ENCODE measurements around the gene CCNY. TPM values are rescaled to one million over a fixed set of nuclear protein-coding genes. Genes with fewer than 3 reads are reported as not detected.

The CCNY gene
- total RNA-seq, 1 experiment from 2014 or later: 122 TPM

- ChIA-PET POLR2A (no interaction called here), CTCF (no interaction called here)
- H3K36me3 Mint-ChIP-seq (ENCODE audit: insufficient read depth, unreplicated experiment): peaks cover 6% of the 10 kb centered on the region
- BruUV-seq (replicated peaks): no TSS peak
- intact Hi-C loops (cut with micrococcal nuclease; ENCODE audit: unreplicated experiment): no loop called here
- H3K9me3 Mint-ChIP-seq (ENCODE audit: unreplicated experiment): no peaks in the 10 kb centered on the region
- no peak overlapping the region for H3K4me3 Mint-ChIP-seq (ENCODE audit: unreplicated experiment)
- no peak for TF ChIP-seq CTCF (IDR thresholded peaks at IDR 0.05; ENCODE audit: insufficient read depth in 1 of 2, low read depth in 1 of 2, low read length in 1 of 2, severe bottlenecking in 1 of 2, unreplicated experiment in 1 of 2)
- DNase-seq: no peak
- H3K4me1 Mint-ChIP-seq (ENCODE audit: low read depth, unreplicated experiment): peaks cover 24% of the 10 kb centered on the region
- H3K27ac Mint-ChIP-seq (ENCODE audit: unreplicated experiment): peak overlapping the region; percentile 37
- H3K27me3 Mint-ChIP-seq (ENCODE audit: insufficient read depth, unreplicated experiment): no peaks in the 10 kb centered on the region
- Histone ChIP-seq H3K36me3 (ENCODE audit: control insufficient read depth, insufficient read depth, low read length) (no peaks in the 10 kb centered on the region), H3K9me3 (no peaks in the 10 kb centered on the region), H3K4me1 (peaks cover 12% of the 10 kb centered on the region), H3K27me3 (replicated peaks; ENCODE audit: control insufficient read depth, insufficient read depth, low read length) (no peaks in the 10 kb centered on the region), H3K4me3 (ENCODE audit: low read depth, low read length) (no peak overlapping the region)
Observed at GRCh38 chr10:35425595-35425994, 89.3 kb downstream of the CCNY start.

- Mint-ChIP-seq H3K27ac (ENCODE audit: unreplicated experiment) (no peak overlapping the region), H3K4me1 (ENCODE audit: low read depth, unreplicated experiment) (peaks cover 16% of the 10 kb centered on the region), H3K9me3 (ENCODE audit: unreplicated experiment) (no peaks in the 10 kb centered on the region), H3K4me3 (ENCODE audit: unreplicated experiment) (no peak overlapping the region), H3K36me3 (ENCODE audit: insufficient read depth, unreplicated experiment) (peaks cover 6% of the 10 kb centered on the region), H3K27me3 (ENCODE audit: insufficient read depth, unreplicated experiment) (no peaks in the 10 kb centered on the region)
- TF ChIP-seq CTCF (IDR thresholded peaks at IDR 0.05; ENCODE audit: insufficient read depth in 1 of 2, low read depth in 1 of 2, low read length in 1 of 2, severe bottlenecking in 1 of 2, unreplicated experiment in 1 of 2): no peak
- no peak for DNase-seq
- Histone ChIP-seq H3K36me3 (ENCODE audit: control insufficient read depth, insufficient read depth, low read length) (no peaks in the 10 kb centered on the region), H3K4me1 (peaks cover under 1% of the 10 kb centered on the region), H3K4me3 (ENCODE audit: low read depth, low read length) (no peak overlapping the region), H3K27me3 (replicated peaks; ENCODE audit: control insufficient read depth, insufficient read depth, low read length) (no peaks in the 10 kb centered on the region), H3K9me3 (no peaks in the 10 kb centered on the region)
- no TSS peak for BruUV-seq (replicated peaks)
- ChIA-PET POLR2A (no interaction called here), CTCF (no interaction called here)
- intact Hi-C loops (cut with micrococcal nuclease; ENCODE audit: unreplicated experiment): no loop called here
Observed at GRCh38 chr10:35426657-35427056, 90.3 kb downstream of the CCNY start.

- Histone ChIP-seq H3K4me3 (ENCODE audit: low read depth, low read length) (no peak overlapping the region), H3K4me1 (no peaks in the 10 kb centered on the region), H3K36me3 (ENCODE audit: control insufficient read depth, insufficient read depth, low read length) (no peaks in the 10 kb centered on the region), H3K9me3 (no peaks in the 10 kb centered on the region), H3K27me3 (replicated peaks; ENCODE audit: control insufficient read depth, insufficient read depth, low read length) (no peaks in the 10 kb centered on the region)
- H3K4me3 Mint-ChIP-seq (ENCODE audit: unreplicated experiment): no peak overlapping the region
- H3K27me3 Mint-ChIP-seq (ENCODE audit: insufficient read depth, unreplicated experiment): no peaks in the 10 kb centered on the region
- no peak overlapping the region for H3K27ac Mint-ChIP-seq (ENCODE audit: unreplicated experiment)
- intact Hi-C loops (cut with micrococcal nuclease; ENCODE audit: unreplicated experiment): no loop called here
- BruUV-seq (replicated peaks): no TSS peak
- peaks cover 6% of the 10 kb centered on the region for H3K36me3 Mint-ChIP-seq (ENCODE audit: insufficient read depth, unreplicated experiment)
- H3K9me3 Mint-ChIP-seq (ENCODE audit: unreplicated experiment): no peaks in the 10 kb centered on the region
- no peak for TF ChIP-seq CTCF (IDR thresholded peaks at IDR 0.05; ENCODE audit: insufficient read depth in 1 of 2, low read depth in 1 of 2, low read length in 1 of 2, severe bottlenecking in 1 of 2, unreplicated experiment in 1 of 2)
- CTCF ChIA-PET: no interaction called here
- peaks cover 13% of the 10 kb centered on the region for H3K4me1 Mint-ChIP-seq (ENCODE audit: low read depth, unreplicated experiment)
- DNase-seq: no peak
- POLR2A ChIA-PET: no interaction called here
Observed at GRCh38 chr10:35427543-35427942, 91.2 kb downstream of the CCNY start.

All from Caco-2 (cell line).